ENCODE results near the gene FGF12. TPM values are rescaled to one million over a fixed set of nuclear protein-coding genes. Genes with fewer than 3 reads are reported as not detected.

FGF12 gene
- total RNA-seq, 6 experiments from 2014 or later: 0.29 to 6.5 (median 0.76) TPM

DNA sequence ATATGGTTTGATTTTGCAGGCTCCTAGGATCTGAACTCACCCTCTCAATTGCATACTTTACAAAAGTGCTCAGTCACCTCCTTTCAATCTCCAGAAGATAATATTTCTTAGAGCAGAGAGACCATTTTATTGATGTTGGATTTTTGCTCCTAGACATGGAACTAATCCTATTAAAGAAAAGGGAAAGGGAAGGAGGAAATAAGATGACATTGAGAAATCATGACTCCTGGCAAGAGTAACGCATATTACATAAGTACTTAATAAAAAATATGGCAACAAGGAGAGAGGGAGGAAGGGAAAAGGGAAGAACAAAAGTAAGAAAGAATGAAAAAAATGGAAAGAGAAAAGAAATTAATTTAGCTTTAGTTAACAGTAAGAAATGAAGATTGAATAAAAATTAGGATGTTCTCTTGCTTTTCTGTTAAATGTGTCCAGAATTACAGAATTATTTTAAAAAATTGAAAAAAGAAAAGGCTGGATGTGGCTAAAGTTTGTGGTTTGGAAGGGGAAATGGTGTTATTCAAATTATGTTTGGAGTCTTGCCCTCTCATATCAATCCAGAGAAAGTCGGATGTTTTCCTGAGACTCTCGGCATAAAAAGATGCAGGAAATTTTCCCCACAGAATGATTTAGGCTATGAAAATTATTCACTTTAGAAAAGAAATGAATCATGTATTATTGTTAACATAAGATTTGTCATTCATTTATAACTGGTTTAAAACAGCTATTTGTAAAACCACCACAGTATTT, 474.0 kb downstream of the FGF12 start:
- Histone ChIP-seq H3K9me3 (no peaks in the 10 kb centered on the region), H3K27me3 (no peaks in the 10 kb centered on the region), H3K4me3 (no peak overlapping the region), H3K27ac (no peak overlapping the region), H3K4me1 (no peaks in the 10 kb centered on the region), H3K36me3 (no peaks in the 10 kb centered on the region)
- no peak for DNase-seq
- intact Hi-C loops (cut with DNase I): no loop called here
- 26% methylated on average over 3 of the region's 3 CpGs for WGBS (ENCODE audit: insufficient coverage, low coverage, low lambda C conversion rate, missing lambda C conversion rate)
- no peak for ATAC-seq
- TF ChIP-seq, protein P1, sequence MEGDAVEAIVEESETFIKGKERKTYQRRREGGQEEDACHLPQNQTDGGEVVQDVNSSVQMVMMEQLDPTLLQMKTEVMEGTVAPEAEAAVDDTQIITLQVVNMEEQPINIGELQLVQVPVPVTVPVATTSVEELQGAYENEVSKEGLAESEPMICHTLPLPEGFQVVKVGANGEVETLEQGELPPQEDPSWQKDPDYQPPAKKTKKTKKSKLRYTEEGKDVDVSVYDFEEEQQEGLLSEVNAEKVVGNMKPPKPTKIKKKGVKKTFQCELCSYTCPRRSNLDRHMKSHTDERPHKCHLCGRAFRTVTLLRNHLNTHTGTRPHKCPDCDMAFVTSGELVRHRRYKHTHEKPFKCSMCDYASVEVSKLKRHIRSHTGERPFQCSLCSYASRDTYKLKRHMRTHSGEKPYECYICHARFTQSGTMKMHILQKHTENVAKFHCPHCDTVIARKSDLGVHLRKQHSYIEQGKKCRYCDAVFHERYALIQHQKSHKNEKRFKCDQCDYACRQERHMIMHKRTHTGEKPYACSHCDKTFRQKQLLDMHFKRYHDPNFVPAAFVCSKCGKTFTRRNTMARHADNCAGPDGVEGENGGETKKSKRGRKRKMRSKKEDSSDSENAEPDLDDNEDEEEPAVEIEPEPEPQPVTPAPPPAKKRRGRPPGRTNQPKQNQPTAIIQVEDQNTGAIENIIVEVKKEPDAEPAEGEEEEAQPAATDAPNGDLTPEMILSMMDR (IDR thresholded peaks at IDR 0.05): no peak
- no peak for TF ChIP-seq POLR2A (IDR thresholded peaks at IDR 0.05)

DNA sequence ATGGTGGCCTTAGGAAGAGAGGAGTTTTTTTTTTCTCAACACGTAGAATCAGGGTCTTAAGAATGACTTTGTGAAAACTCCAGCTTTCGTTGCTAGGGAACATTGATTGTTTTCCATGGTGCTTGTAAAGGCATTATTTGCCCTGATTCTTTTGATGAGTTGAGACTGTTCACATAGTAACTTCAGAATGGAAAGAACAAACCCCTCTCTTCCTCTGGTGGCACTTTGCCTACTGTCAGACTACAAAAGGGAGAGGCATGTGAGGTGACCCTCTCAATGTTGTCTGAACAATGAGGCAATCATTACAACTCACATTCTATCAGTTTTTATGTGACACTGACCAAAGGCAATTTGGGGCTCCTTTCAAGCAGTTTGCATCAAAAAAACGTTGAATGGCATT, 477.8 kb downstream of the FGF12 start:
- TF ChIP-seq, protein P1 (IDR thresholded peaks at IDR 0.05): no peak
- TF ChIP-seq POLR2A (IDR thresholded peaks at IDR 0.05): no peak
- DNase-seq: no peak
- H3K4me1 ChIP-seq: no peaks in the 10 kb centered on the region
- H3K27ac ChIP-seq: no peak overlapping the region
- H3K36me3 ChIP-seq: no peaks in the 10 kb centered on the region
- ATAC-seq: no peak
- H3K9me3 ChIP-seq: no peaks in the 10 kb centered on the region
- intact Hi-C loops (cut with DNase I): no loop called here
- no peak overlapping the region for H3K4me3 ChIP-seq
- WGBS (ENCODE audit: insufficient coverage, low coverage, low lambda C conversion rate, missing lambda C conversion rate): 46% methylated on average over 3 of the region's 3 CpGs
- H3K27me3 ChIP-seq: no peaks in the 10 kb centered on the region

DNA sequence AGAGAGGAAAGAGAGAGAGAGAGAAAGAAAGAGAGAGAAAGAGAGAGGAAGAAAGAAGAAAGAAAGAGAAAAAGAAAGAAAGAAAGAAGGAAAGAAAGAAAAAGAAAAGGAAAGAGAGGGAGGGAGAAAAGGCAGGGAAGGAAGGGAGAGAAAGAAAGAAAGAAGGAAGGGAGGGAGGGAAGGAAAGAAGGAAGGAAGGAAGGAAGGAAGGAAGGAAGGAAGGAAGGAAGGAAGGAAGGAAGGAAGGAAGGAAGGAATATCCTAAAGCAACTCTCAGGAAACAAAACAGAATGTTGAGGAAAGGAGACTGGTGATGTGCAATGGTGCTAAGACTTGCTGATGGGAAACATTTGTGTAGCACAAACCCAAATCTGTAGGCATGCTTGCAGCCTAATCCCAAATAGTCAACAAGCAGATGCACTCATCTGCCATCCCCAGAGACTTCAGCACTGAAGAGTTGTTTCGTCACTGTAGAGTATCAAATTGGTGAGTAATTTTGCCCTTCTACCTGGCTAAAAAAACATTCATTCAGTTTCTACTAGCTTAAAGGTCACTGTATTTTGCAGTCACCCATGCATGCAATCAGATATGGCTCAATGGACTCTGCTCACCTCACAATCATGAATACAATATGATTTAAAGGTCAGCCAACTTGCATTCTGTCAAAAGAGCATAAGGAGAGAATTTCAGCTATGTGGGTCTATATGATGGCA, 480.3 kb downstream of the FGF12 start:
- TF ChIP-seq, protein P1 (IDR thresholded peaks at IDR 0.05): no peak
- TF ChIP-seq POLR2A (IDR thresholded peaks at IDR 0.05): no peak
- intact Hi-C loops (cut with DNase I): no loop called here
- H3K4me1 ChIP-seq: no peaks in the 10 kb centered on the region
- H3K4me3 ChIP-seq: no peak overlapping the region
- H3K27ac ChIP-seq: no peak overlapping the region
- DNase-seq: no peak
- WGBS (ENCODE audit: insufficient coverage, low coverage, low lambda C conversion rate, missing lambda C conversion rate): 18% methylated on average over 1 of the region's 1 CpG
- no peaks in the 10 kb centered on the region for H3K9me3 ChIP-seq
- peak in 1 of 4 donors; percentile 93 for ATAC-seq
- H3K27me3 ChIP-seq: no peaks in the 10 kb centered on the region
- H3K36me3 ChIP-seq: no peaks in the 10 kb centered on the region

DNA sequence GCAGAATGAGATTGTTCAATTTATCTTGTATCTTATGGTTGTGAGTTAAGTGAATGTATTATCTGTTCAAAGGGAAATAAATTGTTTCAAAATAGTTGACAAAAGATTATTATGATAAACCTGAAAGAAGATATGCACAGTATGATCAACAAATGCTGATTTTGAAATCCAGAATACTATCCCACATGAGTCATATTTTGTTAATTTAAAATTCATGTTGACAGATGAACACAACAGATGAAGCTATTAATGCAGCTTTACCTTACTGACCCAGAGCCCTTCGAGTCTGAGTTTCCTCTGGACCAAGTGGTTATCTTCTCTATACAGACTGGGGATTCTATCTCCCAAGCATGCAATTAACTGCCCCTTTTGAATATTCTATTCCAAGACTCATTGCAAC, 482.8 kb downstream of the FGF12 start:
- no peak overlapping the region for H3K27ac ChIP-seq
- DNase-seq: no peak
- no peak for ATAC-seq
- H3K4me3 ChIP-seq: no peak overlapping the region
- TF ChIP-seq POLR2A (IDR thresholded peaks at IDR 0.05): no peak
- TF ChIP-seq, protein P1 (IDR thresholded peaks at IDR 0.05): no peak
- H3K27me3 ChIP-seq: no peaks in the 10 kb centered on the region
- no peaks in the 10 kb centered on the region for H3K36me3 ChIP-seq
- intact Hi-C loops (cut with DNase I): no loop called here
- H3K9me3 ChIP-seq: no peaks in the 10 kb centered on the region
- 50% methylated on average over 1 of the region's 1 CpG for WGBS (ENCODE audit: insufficient coverage, low coverage, low lambda C conversion rate, missing lambda C conversion rate)
- H3K4me1 ChIP-seq: no peaks in the 10 kb centered on the region
